H1 (cell line): Measurements from ENCODE around the gene SCCPDH. TPM values are rescaled to one million over a fixed set of nuclear protein-coding genes. Genes with fewer than 3 reads are reported as not detected.

Experiments used
- CTCF ChIA-PET: fragments of 300-600 bp; sonication (Branson Sonifier 250); formaldehyde crosslinking; loops from one replicate; lab custom pipeline; 2021; ENCODE audit not compliant: partially characterized antibody; lab: Charles Lee
- POLR2A ChIA-PET: fragments of 300-600 bp; sonication (Branson Sonifier 250); formaldehyde crosslinking; loops from one replicate; lab custom pipeline; 2021; ENCODE audit warnings: inconsistent platforms; ENCODE audit not compliant: partially characterized antibody; lab: Charles Lee
- DNase-seq, 2 experiments: peaks; one replicate each; pipeline versions ENCODE4 v3.0.0 to v3.0.0-alpha.2; 2010 to 2022; ENCODE audit warnings: low spot score in 2 of 2, low read depth in 1 of 2, mixed read lengths in 1 of 2
- FAIRE-seq: peaks from 2 replicates; lab custom pipeline; 2011; peaks lifted over from hg19 to GRCh38; lab: Jason Lieb, UNC
- H2AFZ ChIP-seq: 2 replicates; pipeline ENCODE4 v1.8.1; 2012; ENCODE audit warnings: low read length, inconsistent platforms
- H2AK5ac ChIP-seq: 2 replicates; pipeline ENCODE4 v1.6.1; 2013; ENCODE audit warnings: low read depth, low read length
- H2BK120ac ChIP-seq: replicated peaks from 2 replicates; pipeline ENCODE3; 2013; ENCODE audit warnings: low read depth, low read length, inconsistent platforms
- H2BK12ac ChIP-seq: 2 replicates; pipeline ENCODE4 v1.6.1; 2013; ENCODE audit warnings: low read depth, low read length
- H2BK15ac ChIP-seq: 2 replicates; pipeline ENCODE4 v1.6.1; 2013; ENCODE audit warnings: low read length
- H2BK20ac ChIP-seq: 2 replicates; pipeline ENCODE4 v1.6.1; 2013; ENCODE audit warnings: low read length
- H2BK5ac ChIP-seq: 2 replicates; pipeline ENCODE4 v1.6.1; 2013; ENCODE audit warnings: low read depth, low read length
- H3K14ac ChIP-seq: 2 replicates; pipeline ENCODE4 v1.6.1; 2013; ENCODE audit warnings: inconsistent platforms; ENCODE audit not compliant: insufficient read length
- H3K18ac ChIP-seq: 2 replicates; pipeline ENCODE4 v1.6.1; 2013; ENCODE audit warnings: low read length; ENCODE audit errors: extremely low read depth
- H3K23ac ChIP-seq: 2 replicates; pipeline ENCODE4 v1.6.1; 2013; ENCODE audit warnings: inconsistent platforms; ENCODE audit not compliant: insufficient read length
- H3K23me2 ChIP-seq: 2 replicates; pipeline ENCODE4 v1.6.1; 2013; ENCODE audit warnings: low read depth, low read length
- H3K27ac ChIP-seq: 2 replicates; pipeline ENCODE4 v1.6.1; 2011; ENCODE audit warnings: low read depth, low read length, inconsistent platforms
- H3K27me3 ChIP-seq, 4 experiments: replicated peaks in 1 of 4; 1 replicate in 1 of 4; 2 replicates in 3 of 4; pipeline versions ENCODE4 v1.6.1 to v1.8.1; 2011 to 2013; ENCODE audit warnings: low read length in 3 of 4, mild to moderate bottlenecking in 3 of 4, inconsistent platforms in 2 of 4, mixed read lengths in 2 of 4, moderate library complexity in 1 of 4; ENCODE audit not compliant: control insufficient read depth in 3 of 4, insufficient read depth in 3 of 4; ENCODE audit errors: extremely low read depth in 1 of 4
- H3K36me3 ChIP-seq, 4 experiments: 2 replicates each; pipeline versions ENCODE4 v1.6.1 to v1.8.1; 2011 to 2013; ENCODE audit warnings: mild to moderate bottlenecking in 4 of 4, low read length in 3 of 4, moderate library complexity in 2 of 4, control low read depth in 1 of 4, inconsistent platforms in 1 of 4; ENCODE audit not compliant: insufficient read depth in 4 of 4, control insufficient read depth in 2 of 4
- H3K4ac ChIP-seq: replicated peaks from 2 replicates; pipeline ENCODE3; 2013; ENCODE audit warnings: low read length, low read depth, mixed read lengths, inconsistent platforms; ENCODE audit not compliant: insufficient read length
- H3K4me1 ChIP-seq, 4 experiments: replicated peaks in 1 of 4; 1 replicate in 1 of 4; 2 replicates in 3 of 4; pipeline versions ENCODE4 v1.6.1 to v1.8.1; 2011 to 2013; ENCODE audit warnings: low read length in 3 of 4, inconsistent platforms in 2 of 4, mixed read lengths in 1 of 4; ENCODE audit not compliant: insufficient read depth in 4 of 4, control insufficient read depth in 3 of 4
- H3K4me2 ChIP-seq, 2 experiments: 2 replicates each; pipeline versions ENCODE4 v1.6.1 to v1.8.1; 2011 to 2013; ENCODE audit warnings: low read depth in 2 of 2, low read length in 2 of 2, control low read depth in 1 of 2, inconsistent platforms in 1 of 2, mild to moderate bottlenecking in 1 of 2; ENCODE audit not compliant: insufficient read depth in 1 of 2
- H3K4me3 ChIP-seq, 4 experiments: fragments of 200-600, 300-600 bp in 1 of 4; sonication (generic), shearing (Covaris generic), sonication (Bioruptor Twin) in 1 of 4; 2 replicates each; pipeline versions ENCODE4 v1.5.1 to v1.8.1; 2011 to 2016; ENCODE audit warnings: low read length in 4 of 4, low read depth in 3 of 4, control low read depth in 2 of 4, inconsistent platforms in 2 of 4, mild to moderate bottlenecking in 2 of 4, mixed read lengths in 1 of 4, moderate library complexity in 1 of 4; ENCODE audit not compliant: insufficient read depth in 2 of 4; ENCODE audit errors: extremely low read depth in 1 of 4
- H3K56ac ChIP-seq: replicated peaks from 2 replicates; pipeline ENCODE3; 2013; ENCODE audit warnings: low read depth, mild to moderate bottlenecking, mixed read lengths, low read length, inconsistent platforms; ENCODE audit not compliant: insufficient read length
- H3K79me1 ChIP-seq: 2 replicates; pipeline ENCODE4 v1.6.1; 2013; ENCODE audit warnings: low read depth, low read length, control low read depth
- H3K79me2 ChIP-seq, 2 experiments: 2 replicates each; pipeline versions ENCODE4 v1.6.1 to v1.8.1; 2012 to 2013; ENCODE audit warnings: low read length in 2 of 2, mild to moderate bottlenecking in 2 of 2, inconsistent platforms in 1 of 2; ENCODE audit not compliant: insufficient read depth in 2 of 2, control insufficient read depth in 1 of 2
- H3K9ac ChIP-seq, 4 experiments: replicated peaks in 1 of 4; 1 replicate in 1 of 4; 2 replicates in 3 of 4; pipeline versions ENCODE4 v1.6.1 to v1.8.1; 2011 to 2013; ENCODE audit warnings: low read depth in 3 of 4, low read length in 3 of 4, control low read depth in 2 of 4, mild to moderate bottlenecking in 2 of 4, moderate library complexity in 2 of 4, inconsistent platforms in 1 of 4; ENCODE audit errors: extremely low read depth in 1 of 4
- H3K9me3 ChIP-seq, 2 experiments: 2 replicates each; pipeline versions ENCODE4 v1.6.1 to v1.8.1; 2012 to 2013; ENCODE audit warnings: mild to moderate bottlenecking in 2 of 2, moderate library complexity in 2 of 2, control low read depth in 1 of 2, inconsistent platforms in 1 of 2, low read depth in 1 of 2, low read length in 1 of 2, mixed read lengths in 1 of 2; ENCODE audit not compliant: insufficient read depth in 2 of 2
- H4K20me1 ChIP-seq, 2 experiments: replicated peaks in 1 of 2; 2 replicates each; pipeline versions ENCODE3 to v1.8.1; 2011 to 2013; ENCODE audit warnings: inconsistent platforms in 2 of 2, low read length in 2 of 2, mild to moderate bottlenecking in 1 of 2; ENCODE audit not compliant: insufficient read depth in 2 of 2, control insufficient read depth in 1 of 2
- H4K5ac ChIP-seq: 2 replicates; pipeline ENCODE4 v1.6.1; 2013; ENCODE audit warnings: low read length, low read depth, mixed read lengths, inconsistent platforms; ENCODE audit not compliant: insufficient read length
- H4K8ac ChIP-seq: 2 replicates; pipeline ENCODE4 v1.8.0; 2013; ENCODE audit warnings: mild to moderate bottlenecking, moderate library complexity, low read length, inconsistent platforms; ENCODE audit not compliant: insufficient read depth; ENCODE audit errors: extremely low read depth
- H4K91ac ChIP-seq: replicated peaks from 2 replicates; pipeline ENCODE3; 2013; ENCODE audit warnings: low read length, mixed read lengths, inconsistent platforms; ENCODE audit not compliant: insufficient read length
- CHD2 ChIP-seq: IDR thresholded peaks from 2 replicates; pipeline ENCODE4 v1.6.1; 2012; ENCODE audit warnings: low read length, improper control_type of control experiment
- CREB1 ChIP-seq: IDR thresholded peaks from 2 replicates; pipeline ENCODE4 v1.6.1; 2012; ENCODE audit warnings: inconsistent platforms
- EP300 ChIP-seq, 2 experiments: IDR thresholded peaks; 1 replicate in 1 of 2; 2 replicates in 1 of 2; pipeline ENCODE4 v1.6.1; 2011 to 2012; ENCODE audit warnings: low read depth in 2 of 2, low read length in 2 of 2, mild to moderate bottlenecking in 2 of 2, borderline replicate concordance in 1 of 2, inconsistent platforms in 1 of 2, moderate library complexity in 1 of 2
- HDAC6 ChIP-seq: IDR thresholded peaks from one replicate; pipeline ENCODE4 v1.7.1; 2012; ENCODE audit warnings: low read depth, mild to moderate bottlenecking, inconsistent platforms, low read length, moderate library complexity
- KDM1A ChIP-seq: fragments of 200-600, 300-600 bp; sonication (generic); IDR thresholded peaks from 2 replicates; pipeline ENCODE4 v1.7.1; 2016; ENCODE audit warnings: mild to moderate bottlenecking, low read length, borderline replicate concordance
- MAFK ChIP-seq: IDR thresholded peaks from 2 replicates; pipeline ENCODE4 v1.6.1; 2012; ENCODE audit warnings: low read depth, mild to moderate bottlenecking, improper control_type of control experiment, low read length
- NANOG ChIP-seq: IDR thresholded peaks from 2 replicates; pipeline ENCODE4 v1.6.1; 2011; ENCODE audit warnings: low read length, low read depth, mild to moderate bottlenecking, inconsistent platforms; ENCODE audit not compliant: insufficient read depth, poor library complexity, severe bottlenecking
- RXRA ChIP-seq: IDR thresholded peaks from 2 replicates; pipeline ENCODE4 v1.6.1; 2011; ENCODE audit warnings: low read depth, mild to moderate bottlenecking, low read length, moderate library complexity; ENCODE audit not compliant: insufficient read depth
- SIX5 ChIP-seq: IDR thresholded peaks from 2 replicates; pipeline ENCODE4 v1.6.1; 2011; ENCODE audit warnings: mild to moderate bottlenecking, low read depth, low read length
- SP2 ChIP-seq: IDR thresholded peaks from 2 replicates; pipeline ENCODE4 v1.6.1; 2012; ENCODE audit warnings: mild to moderate bottlenecking, low read length, inconsistent platforms
- SRF ChIP-seq: IDR thresholded peaks from 2 replicates; pipeline ENCODE4 v1.6.1; 2011; ENCODE audit warnings: mild to moderate bottlenecking, low read depth, low read length, moderate library complexity
- TCF12 ChIP-seq: IDR thresholded peaks from 2 replicates; pipeline ENCODE4 v1.6.1; 2011; ENCODE audit warnings: low read depth, mild to moderate bottlenecking, low read length
- YY1 ChIP-seq: IDR thresholded peaks from 2 replicates; pipeline ENCODE4 v1.6.1; 2011; ENCODE audit warnings: low read depth, mild to moderate bottlenecking, low read length
- WGBS, 2 experiments: shearing (Covaris generic) in 1 of 2; methylation state at CpG; one replicate each; pipeline versions ENCODE4 v1.1.6 to v1.1.7; 2013 to 2015; ENCODE audit warnings: low lambda C conversion rate in 2 of 2, mixed read lengths in 2 of 2, inconsistent platforms in 1 of 2, low coverage in 1 of 2, missing lambda C conversion rate in 1 of 2; ENCODE audit not compliant: insufficient replicate concordance in 2 of 2, insufficient coverage in 1 of 2, insufficient read length in 1 of 2; ENCODE audit errors: extremely low coverage in 1 of 2, missing lambda C conversion rate in 1 of 2; 5-methylcytosine and 5-hydroxymethylcytosine counted together
- polyA plus RNA-seq, 7 experiments: library from polyadenylated mRNA; depleted of rRNA in 3 of 7; stranded (reverse) in 5 of 7; unstranded in 2 of 7; fragments of >200 nt in 5 of 7; fragments of 200-250 nt in 2 of 7; gene quantifications; 1 replicate in 5 of 7; 2 replicates in 1 of 7; 4 replicates in 1 of 7; pipeline versions ENCODE4 v1.2.1 to v1.2.3, GENCODE V29; 2011 to 2013; ENCODE audit warnings: missing spikeins in 2 of 7, mixed read lengths in 2 of 7
- total RNA-seq: library from RNA; stranded (reverse); fragmentation: NEBNext Ultra II Directional; extraction: Animal tissue kit (Norgen Biotek cat#: 25700); gene quantifications from 2 replicates; pipeline ENCODE4 v1.2.1, GENCODE V29; 2021

The SCCPDH gene
- total and polyA plus RNA-seq, 2 of the 8 experiments (the other 6 are each of a cell fraction or from before 2014, with no cell fraction given), result 9.5 to 17.0 TPM

GRCh38 chr1:246790364-246790763 is 66.2 kb downstream of the SCCPDH start:
- 0 out of 2 replicates have a peak overlapping the region, but pooled peaks have one; percentile 53 for H2BK12ac ChIP-seq
- no peak overlapping the region for H3K23ac ChIP-seq
- TF ChIP-seq EP300 (IDR thresholded peaks at IDR 0.05; ENCODE audit: borderline replicate concordance in 1 of 2, low read depth in 2 of 2, low read length in 2 of 2) (no peak), SIX5 (no peak), HDAC6 (no peak), YY1 (no peak), SRF (no peak), NANOG (no peak), RXRA (no peak), KDM1A (no peak), SP2 (no peak), TCF12 (no peak), MAFK (no peak), CHD2 (no peak), CREB1 (no peak)
- no peaks in the 10 kb centered on the region for H4K20me1 ChIP-seq
- H2BK15ac ChIP-seq, result no peak overlapping the region
- CTCF ChIA-PET, result interaction anchor here (0.9 kb wide), 1 partner anchor 18 kb away, joined by 3 read pairs; no protein-coding TSS in a partner anchor
- H2BK120ac ChIP-seq, result no peak overlapping the region
- H3K27ac ChIP-seq, result no peak overlapping the region
- no peaks in the 10 kb centered on the region; a peak in 1 of 7 replicates for H3K27me3 ChIP-seq
- peak overlapping the region; percentile 61 for H4K91ac ChIP-seq
- no peaks in the 10 kb centered on the region for H3K79me2 ChIP-seq
- no peak overlapping the region for H3K14ac ChIP-seq
- H4K8ac ChIP-seq, result no peak overlapping the region
- WGBS, 2 experiments, result 98% methylated on average over 7 of the region's 7 CpGs; no CpG with 5 or more reads in 1 of the 2 experiments
- H2AK5ac ChIP-seq, result 0 out of 2 replicates have a peak overlapping the region, but pooled peaks have one; percentile 5
- H3K79me1 ChIP-seq, result no peaks in the 10 kb centered on the region
- no peaks in the 10 kb centered on the region for H3K9me3 ChIP-seq
- H2BK20ac ChIP-seq, result peak overlapping the region; percentile 23; the same call in 1 of the 2 replicates
- H3K4me1 ChIP-seq, result peaks cover 5 to 37% (median 28%) of the 10 kb centered on the region in 4 experiments
- no peak overlapping the region for H3K4me2 ChIP-seq
- H3K23me2 ChIP-seq, result 0 out of 2 replicates have a peak, but pooled peaks cover 2% of the 10 kb centered on the region
- H3K4ac ChIP-seq, result no peak overlapping the region
- FAIRE-seq (no peak), DNase-seq (no peak)
- H3K36me3 ChIP-seq, result no peaks in the 10 kb centered on the region
- H4K5ac ChIP-seq, result no peak overlapping the region
- H3K9ac ChIP-seq, result no peak overlapping the region
- no peak overlapping the region; the same call in 1 of the 2 replicates for H2BK5ac ChIP-seq
- no peak overlapping the region for H2AFZ ChIP-seq
- 0 out of 2 replicates have a peak overlapping the region, but pooled peaks have one; percentile 32 for H3K18ac ChIP-seq
- POLR2A ChIA-PET, result interaction anchor here (0.6 kb wide), 1 partner anchor 36 kb away, joined by 3 read pairs; no protein-coding TSS in a partner anchor
- no peak overlapping the region for H3K56ac ChIP-seq
- no peak overlapping the region for H3K4me3 ChIP-seq
